Pancreas (tissue), 10 donors: Measurements from ENCODE around the gene GRAP. TPM values are rescaled to one million over a fixed set of nuclear protein-coding genes. Genes with fewer than 3 reads are reported as not detected.

Experiments used
- ATAC-seq, 4 donors: fragments of 200-7000 bp; cut with Tn5 transposase; one replicate each; pipeline versions ENCODE4 v1.8.0 to v1.9.1; 2020; ENCODE audit warnings: mild to moderate bottlenecking in 4 of 4, moderate library complexity in 4 of 4
- DNase-seq, 6 donors: peaks; one replicate each; pipeline ENCODE4 v3.0.0-alpha.2; 2020
- FAIRE-seq: peaks from 2 replicates; lab custom pipeline; 2012; peaks lifted over from hg19 to GRCh38; lab: Jason Lieb, UNC
- H3K27ac ChIP-seq, 4 donors: fragments of 200-600 bp; sonication (generic); 1 replicate in 3 of 4; 2 replicates in 1 of 4; pipeline versions ENCODE4 v1.5.0 to v1.8.0; 2020
- H3K27me3 ChIP-seq, 4 donors: fragments of 200-600 bp; one replicate each; pipeline ENCODE4 v1.8.0; 2021
- H3K36me3 ChIP-seq, 3 donors: fragments of 200-600 bp; sonication (generic) in 1 of 3; one replicate each; pipeline versions ENCODE4 v1.5.0 to v1.8.0; 2020 to 2021
- H3K4me1 ChIP-seq, 3 donors: fragments of 200-600 bp; one replicate each; pipeline ENCODE4 v1.8.0; 2021
- H3K4me3 ChIP-seq, 4 donors: fragments of 200-600 bp; sonication (generic) in 2 of 4; one replicate each; pipeline versions ENCODE4 v1.5.0 to v1.8.0; 2020 to 2021
- H3K9me3 ChIP-seq, 4 donors: fragments of 200-600 bp; one replicate each; pipeline ENCODE4 v1.8.0; 2021
- WGBS, 2 donors: extraction: QIAGEN DNeasy Blood & Tissue Kit; methylation state at CpG; one replicate each; pipeline ENCODE4 v1.1.7; 2013; 5-methylcytosine and 5-hydroxymethylcytosine counted together
- intact Hi-C, 3 donors: fragments of 100-400 bp; cut with DNase I; formaldehyde crosslinking; loops; one replicate each; pipeline versions ENCODE4 v1.11.1 to v1.14.2; 2022
- polyA plus RNA-seq, 2 donors: library from polyadenylated mRNA; stranded (reverse); fragments of 200-250 nt; gene quantifications; one replicate each; pipeline ENCODE4 v1.2.3, GENCODE V29; 2013
- total RNA-seq, 6 donors: library from RNA; stranded (reverse); fragmentation: NEBNext Ultra II Directional in 4 of 6; extraction: Animal tissue kit (Norgen Biotek cat#: 25700) in 4 of 6; gene quantifications; one replicate each; pipeline versions ENCODE4 v1.2.1 to v1.2.4, GENCODE V29; 2021 to 2023
- TF ChIP-seq, protein P1 (sequence below), 4 donors: fragments of 200-600 bp; sonication (generic) in 3 of 4; IDR thresholded peaks; one replicate each; pipeline versions ENCODE4 v1.5.0 to v1.8.0; 2021; ENCODE audit warnings: antibody characterized with exemption in 4 of 4
- donor health status: healthy with polysubstance abuse.
- donor health status: DM: no; HTN: no; CAD: no; lungs with moderate emphysema.
- donor health status: DM: no; HTN: no; CAD: no.
- donor health status: control.
- donor health status: control.
- donor health status: Bipolar disorder and iron deficiency.
- donor health status: DM: yes; HTN: yes; CAD: no.
- donor health status: DM: no; HTN: no; CAD: no.
- donor health status: DM: no; HTN: no; CAD: no.
- donor health status: DM: yes; HTN: yes; CAD: no.

Gene GRAP
- total and polyA plus RNA-seq, 8 donors = 0.38 to 2.3 (median 0.97) TPM

DNA sequence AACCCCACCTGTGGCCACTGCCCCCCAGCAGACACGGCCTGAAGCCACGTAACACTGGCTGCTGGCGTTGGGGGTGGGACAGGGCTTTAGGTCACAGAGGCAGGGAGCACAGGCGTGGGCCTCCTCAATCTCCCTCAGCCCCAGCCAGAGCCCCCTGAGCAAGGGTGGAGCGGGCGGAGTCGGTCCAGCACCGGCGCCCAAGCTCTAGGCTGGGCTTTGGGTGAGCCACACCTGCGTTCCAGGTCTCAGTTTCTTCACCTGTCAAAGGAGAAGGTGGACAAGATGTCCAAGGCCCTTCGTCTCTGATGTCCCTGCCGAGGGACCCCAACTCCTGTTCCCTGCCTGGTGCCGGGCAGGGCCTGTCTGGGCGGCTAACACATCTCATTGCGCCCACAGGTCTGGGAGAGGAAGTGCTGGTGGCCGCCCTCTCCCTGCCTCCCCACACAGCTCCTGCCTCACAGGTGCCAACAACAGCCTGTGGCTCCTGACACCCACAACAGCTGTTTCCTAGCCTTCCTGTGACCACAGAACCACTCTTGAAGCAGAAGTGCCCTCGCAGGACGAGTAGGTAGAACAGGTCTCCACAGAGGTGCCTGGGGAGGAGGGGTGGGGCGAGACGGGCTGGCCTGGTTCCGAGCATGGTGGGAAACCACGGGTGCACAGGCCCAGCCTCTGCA is 54.2 kb downstream of the GRAP start:
- WGBS, 2 donors = 87 to 89% methylated on average over 22 of the region's 22 CpGs
- Histone ChIP-seq H3K4me1 (peaks cover 0 to 8% (median 0%) of the 10 kb centered on the region in 3 donors), H3K27me3 (no peaks in the 10 kb centered on the region), H3K36me3 (no peaks in the 10 kb centered on the region), H3K27ac (no peak overlapping the region), H3K4me3 (no peak overlapping the region), H3K9me3 (no peaks in the 10 kb centered on the region)
- no peak for ATAC-seq
- no peak for FAIRE-seq
- intact Hi-C loops = no loop called here
- peak in 1 of 6 donors; percentile 56 for DNase-seq
- TF ChIP-seq, protein P1, sequence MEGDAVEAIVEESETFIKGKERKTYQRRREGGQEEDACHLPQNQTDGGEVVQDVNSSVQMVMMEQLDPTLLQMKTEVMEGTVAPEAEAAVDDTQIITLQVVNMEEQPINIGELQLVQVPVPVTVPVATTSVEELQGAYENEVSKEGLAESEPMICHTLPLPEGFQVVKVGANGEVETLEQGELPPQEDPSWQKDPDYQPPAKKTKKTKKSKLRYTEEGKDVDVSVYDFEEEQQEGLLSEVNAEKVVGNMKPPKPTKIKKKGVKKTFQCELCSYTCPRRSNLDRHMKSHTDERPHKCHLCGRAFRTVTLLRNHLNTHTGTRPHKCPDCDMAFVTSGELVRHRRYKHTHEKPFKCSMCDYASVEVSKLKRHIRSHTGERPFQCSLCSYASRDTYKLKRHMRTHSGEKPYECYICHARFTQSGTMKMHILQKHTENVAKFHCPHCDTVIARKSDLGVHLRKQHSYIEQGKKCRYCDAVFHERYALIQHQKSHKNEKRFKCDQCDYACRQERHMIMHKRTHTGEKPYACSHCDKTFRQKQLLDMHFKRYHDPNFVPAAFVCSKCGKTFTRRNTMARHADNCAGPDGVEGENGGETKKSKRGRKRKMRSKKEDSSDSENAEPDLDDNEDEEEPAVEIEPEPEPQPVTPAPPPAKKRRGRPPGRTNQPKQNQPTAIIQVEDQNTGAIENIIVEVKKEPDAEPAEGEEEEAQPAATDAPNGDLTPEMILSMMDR (IDR thresholded peaks at IDR 0.05) = no peak

DNA sequence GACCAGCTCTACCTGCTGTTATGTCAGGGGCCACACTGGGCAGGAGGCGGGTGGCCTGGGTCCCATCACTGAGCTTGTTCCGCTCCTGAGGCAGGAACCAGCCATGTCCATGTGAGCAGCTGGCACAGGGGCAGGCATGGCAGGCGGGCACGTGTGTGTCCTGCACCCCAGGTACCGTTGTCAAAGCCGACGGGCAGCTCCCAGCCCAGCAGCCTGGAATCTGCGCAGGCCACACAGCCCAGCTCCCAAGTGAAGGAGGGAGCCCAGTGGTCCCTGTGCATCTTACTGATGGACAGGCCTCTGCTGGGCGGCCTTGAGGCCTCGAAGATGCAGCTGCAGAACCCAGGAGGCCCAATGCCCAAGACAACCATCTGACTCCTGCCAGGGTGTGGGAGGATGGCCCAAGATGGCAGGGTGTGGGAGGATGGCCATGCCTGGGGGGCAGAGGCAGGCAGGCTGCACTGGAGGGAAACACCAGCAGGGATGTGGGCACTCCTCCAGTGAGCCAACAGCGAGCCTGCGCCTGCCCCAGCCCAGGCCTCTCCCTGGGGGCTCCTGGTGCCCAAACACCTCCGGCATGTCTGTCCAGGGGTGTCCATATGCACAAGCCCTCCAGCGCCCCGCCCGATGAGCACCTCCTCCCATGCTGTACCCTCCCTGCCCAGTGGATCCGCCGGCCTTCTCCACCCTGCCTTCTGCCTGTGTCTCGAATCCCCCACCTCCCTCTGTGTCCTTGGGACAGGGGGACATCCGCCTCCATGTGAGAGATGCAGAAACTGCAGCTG is 55.0 kb downstream of the GRAP start:
- Histone ChIP-seq H3K4me1 (peaks cover 0 to 8% (median 0%) of the 10 kb centered on the region in 3 donors), H3K9me3 (no peaks in the 10 kb centered on the region), H3K27ac (no peak overlapping the region), H3K36me3 (no peaks in the 10 kb centered on the region), H3K4me3 (no peak overlapping the region), H3K27me3 (no peaks in the 10 kb centered on the region)
- TF ChIP-seq, protein P1 (IDR thresholded peaks at IDR 0.05) = no peak
- intact Hi-C loops = no loop called here
- 90 to 91% methylated on average over 17 to 20 of the region's 20 CpGs for WGBS, 2 donors
- ATAC-seq (no peak), FAIRE-seq (no peak), DNase-seq (peak in 1 of 6 donors; percentile 68)

DNA sequence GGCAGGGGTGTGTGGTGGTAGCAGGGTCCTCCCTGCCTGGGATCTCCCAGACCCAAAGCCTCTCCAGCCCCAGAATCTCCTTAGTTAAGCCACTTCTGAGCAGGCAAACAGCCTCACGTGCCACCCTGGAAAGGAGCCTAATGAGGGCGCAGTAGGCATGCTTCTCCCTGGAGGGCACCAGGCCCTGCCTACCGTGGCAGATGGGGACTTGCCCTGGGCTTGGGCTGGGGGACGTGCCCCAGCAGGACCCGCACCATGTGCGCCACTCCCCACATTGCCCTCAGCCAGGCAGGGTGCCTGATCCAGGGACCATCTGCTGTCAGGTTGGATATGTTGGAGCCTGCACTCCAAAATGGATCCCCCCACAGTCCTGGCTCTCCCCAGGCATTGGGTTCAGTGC is 56.4 kb downstream of the GRAP start:
- FAIRE-seq (no peak), ATAC-seq (no peak), DNase-seq (peak in 1 of 6 donors; percentile 62)
- Histone ChIP-seq H3K36me3 (no peaks in the 10 kb centered on the region), H3K27ac (no peak overlapping the region), H3K27me3 (no peaks in the 10 kb centered on the region), H3K4me1 (peaks cover 0 to 8% (median 0%) of the 10 kb centered on the region in 3 donors), H3K9me3 (no peaks in the 10 kb centered on the region), H3K4me3 (no peak overlapping the region)
- TF ChIP-seq, protein P1 (IDR thresholded peaks at IDR 0.05) = no peak
- WGBS, 2 donors = 78 to 81% methylated on average over 6 of the region's 6 CpGs
- intact Hi-C loops = no loop called here

DNA sequence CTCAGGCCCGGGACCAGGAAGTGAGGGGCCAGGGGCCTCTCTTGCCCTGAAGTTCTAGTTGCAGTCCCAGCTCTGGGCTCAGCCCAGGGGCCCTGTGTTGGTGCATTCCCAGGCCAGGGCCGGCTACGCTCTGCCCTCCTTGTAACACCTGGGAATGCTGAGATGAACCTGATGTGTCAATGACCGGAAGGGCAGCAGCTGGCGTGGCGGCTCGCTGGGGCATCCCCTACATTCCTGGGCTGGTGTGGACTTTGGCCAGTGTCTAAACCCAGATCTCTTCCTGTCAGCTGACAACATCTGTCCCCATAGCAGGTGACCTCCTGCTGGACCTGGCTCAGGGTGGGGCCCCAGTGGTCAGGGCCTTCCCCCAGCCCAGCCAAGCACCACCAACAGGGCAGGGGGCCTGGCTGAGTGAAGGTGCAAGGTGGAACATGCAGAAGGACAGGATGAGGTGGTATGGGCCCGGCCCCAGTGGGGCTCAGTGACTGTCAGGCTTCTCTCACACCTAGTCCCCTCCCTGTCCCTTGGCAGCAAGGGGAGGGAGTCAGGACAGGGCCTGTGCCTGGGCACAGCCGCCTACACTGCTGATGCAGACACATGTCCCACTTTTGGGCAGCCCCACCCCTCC is 58.1 kb downstream of the GRAP start:
- DNase-seq (peak in 3 of 6 donors; percentile 36 to 67 (median 46)), ATAC-seq (peak; percentile 55 to 81 (median 71)), FAIRE-seq (no peak)
- no peaks in the 10 kb centered on the region for H3K36me3 ChIP-seq
- no peaks in the 10 kb centered on the region for H3K27me3 ChIP-seq
- WGBS, 2 donors = 62 to 64% methylated on average over 9 of the region's 9 CpGs
- H3K4me3 ChIP-seq = no peak overlapping the region
- peak overlapping the region; percentile 13 to 68 (median 44) for H3K27ac ChIP-seq
- peaks cover 0 to 8% (median 0%) of the 10 kb centered on the region in 3 donors for H3K4me1 ChIP-seq
- intact Hi-C loops = no loop called here
- TF ChIP-seq, protein P1 (IDR thresholded peaks at IDR 0.05) = no peak
- H3K9me3 ChIP-seq = no peaks in the 10 kb centered on the region
